Left renal pelvis (tissue), 4 donors: Measurements from ENCODE around the gene TOMM5. TPM values are rescaled to one million over a fixed set of nuclear protein-coding genes. Genes with fewer than 3 reads are reported as not detected.
"Not testable (repeated sequence)": the region's sequence is repeated elsewhere in the genome, so short reads cannot be mapped to it uniquely, and the experiment has no call there.

Experiments
- DNase-seq, 4 donors: peaks; one replicate each; pipeline ENCODE4 v3.0.0-alpha.2; 2013; ENCODE audit warnings: low read depth in 4 of 4, low spot score in 3 of 4
- polyA plus RNA-seq, 4 donors: library from polyadenylated mRNA; unstranded; fragments of 120-200 nt; gene quantifications; one replicate each; pipeline ENCODE4 v1.2.1, GENCODE V29; 2013; ENCODE audit not compliant: insufficient read length in 4 of 4

The TOMM5 gene
- polyA plus RNA-seq, 4 donors, result 100 to 137 (median 119) TPM

- DNase-seq, result no peak
Measured at GRCh38 chr9:37617161-37617560, 24.8 kb upstream of the TOMM5 start.

GRCh38 chr9:37611961-37612360 lies 19.6 kb upstream of the TOMM5 start:
- DNase-seq, result no peak

DNA sequence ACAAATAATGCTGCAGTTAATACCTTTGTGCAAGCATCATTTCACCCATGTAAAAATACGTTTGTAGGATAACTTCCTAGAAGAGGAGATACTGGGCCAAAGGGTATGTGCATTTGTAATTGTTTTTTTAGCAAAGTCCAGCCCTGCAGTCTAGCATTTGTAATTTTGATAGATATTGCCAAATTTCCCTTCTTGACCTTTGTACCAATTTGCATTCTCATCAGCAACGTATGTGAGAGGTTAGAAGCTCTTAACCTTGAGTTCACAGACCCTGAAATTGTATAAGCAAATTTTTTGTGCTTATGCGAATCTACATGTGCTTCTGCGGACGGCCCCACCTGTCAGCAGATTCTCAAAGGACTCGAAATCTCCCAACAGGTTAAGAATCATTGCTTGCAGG lies 18.6 kb upstream of the TOMM5 start:
- no peak for DNase-seq

DNA sequence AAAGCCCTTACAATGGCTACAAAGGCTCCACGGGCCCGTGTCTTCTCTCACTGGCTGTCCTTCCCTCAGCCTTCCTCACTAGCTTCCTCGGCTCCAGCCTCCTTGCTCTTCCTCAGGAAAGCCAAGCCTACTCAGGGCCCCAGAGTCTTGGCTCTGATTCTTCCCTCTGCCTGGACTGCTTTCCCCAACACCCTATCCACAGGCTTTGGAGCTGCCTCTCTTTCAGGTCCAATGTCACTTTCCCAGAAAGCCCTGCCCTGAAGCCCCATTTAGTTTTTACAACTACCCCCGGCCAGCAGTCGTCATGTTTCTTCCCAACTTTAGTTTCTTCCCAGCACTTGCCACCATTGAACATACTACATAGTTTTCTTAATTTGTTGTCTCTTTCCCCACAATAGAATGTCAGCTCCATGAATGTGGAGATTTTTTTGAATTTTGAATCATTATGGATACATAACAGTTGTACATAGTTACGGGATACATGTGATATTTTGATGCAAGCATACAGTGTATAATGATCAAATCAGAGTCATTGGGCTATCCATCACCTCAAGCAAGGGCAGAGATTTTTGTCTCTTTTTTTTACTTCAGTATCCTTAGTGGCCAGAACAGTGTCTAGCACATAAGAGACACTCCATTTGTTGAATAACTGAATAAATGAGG lies 17.5 kb upstream of the TOMM5 start:
- DNase-seq, result no peak

DNA sequence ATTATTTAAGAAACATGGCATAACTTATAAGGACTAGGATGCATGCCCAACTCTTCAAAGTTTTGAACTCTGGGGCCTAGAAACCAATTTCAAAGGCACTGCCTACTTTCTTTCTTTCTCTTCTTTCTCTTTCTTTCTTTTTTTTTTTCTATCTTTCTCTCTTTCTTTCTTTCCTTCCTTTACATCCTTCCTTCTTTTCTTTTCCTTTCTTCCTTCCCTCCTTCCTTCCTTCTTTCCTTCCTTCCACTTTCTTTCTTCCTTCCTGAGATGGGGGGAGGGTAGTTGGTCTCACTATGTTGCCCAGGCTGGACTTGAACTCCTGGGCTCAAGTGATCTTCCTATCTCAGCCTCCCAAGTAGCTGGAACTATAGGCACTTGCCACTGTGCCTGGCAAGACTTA lies 15.9 kb upstream of the TOMM5 start:
- DNase-seq, result no peak

- no peak for DNase-seq
Measured at GRCh38 chr9:37604296-37604695, 11.9 kb upstream of the TOMM5 start.

- no peak for DNase-seq
Measured at GRCh38 chr9:37602817-37603216, 10.4 kb upstream of the TOMM5 start.

GRCh38 chr9:37602061-37602460 lies 9.7 kb upstream of the TOMM5 start:
- DNase-seq, result not testable (repeated sequence)

- no peak for DNase-seq
Measured at GRCh38 chr9:37596504-37596903, 4.1 kb upstream of the TOMM5 start.

- DNase-seq, result no peak
Measured at GRCh38 chr9:37593883-37594448, 1.6 kb upstream of the TOMM5 start.

DNA sequence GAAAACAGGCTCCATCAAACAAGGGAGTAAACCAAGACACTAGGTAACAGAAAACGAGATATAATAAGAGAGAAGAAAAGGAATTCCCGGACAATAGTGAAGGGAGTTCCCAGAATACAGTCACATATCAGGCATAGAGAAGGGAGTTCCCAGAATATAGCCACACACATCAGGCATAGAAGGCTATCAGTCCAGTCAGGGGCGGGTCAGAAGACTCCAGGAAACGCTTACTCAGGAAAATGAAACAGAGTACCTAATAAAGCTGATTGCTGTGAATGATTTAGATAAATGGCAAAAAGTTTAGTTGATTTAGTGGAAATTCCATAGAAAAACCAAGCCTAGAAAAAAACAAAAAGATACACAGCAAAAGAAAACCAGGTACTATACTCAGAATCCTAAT lies 4.9 kb downstream of the TOMM5 start:
- DNase-seq, result no peak

DNA sequence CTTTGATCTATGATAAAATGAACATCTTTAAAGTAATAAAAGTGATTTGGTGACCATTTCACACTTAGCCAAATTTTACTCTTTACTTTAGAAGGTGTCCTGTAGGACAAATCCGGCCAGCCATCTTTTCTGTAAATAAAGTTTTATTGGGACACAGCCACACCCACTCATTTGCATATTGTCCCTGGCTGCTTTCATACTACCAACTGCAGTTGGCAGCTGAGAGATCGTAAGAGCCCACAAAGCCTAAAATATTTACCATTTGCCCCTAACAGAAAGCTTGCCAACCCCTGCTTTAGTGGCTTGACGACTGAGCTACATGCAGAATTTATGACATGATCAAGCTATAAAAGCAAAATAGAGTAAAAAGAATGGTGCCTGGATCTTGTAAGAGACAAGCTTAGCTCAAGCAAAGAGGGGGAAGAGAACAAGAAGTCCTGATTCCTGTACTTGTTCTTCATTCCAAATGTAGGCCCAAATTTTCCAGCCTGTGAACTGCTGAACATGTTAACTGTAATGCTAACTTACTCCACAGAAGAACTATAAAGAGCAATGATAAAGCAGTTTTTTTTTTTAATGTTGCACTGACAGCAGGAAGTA lies 8.8 kb downstream of the TOMM5 start:
- DNase-seq, result no peak

DNA sequence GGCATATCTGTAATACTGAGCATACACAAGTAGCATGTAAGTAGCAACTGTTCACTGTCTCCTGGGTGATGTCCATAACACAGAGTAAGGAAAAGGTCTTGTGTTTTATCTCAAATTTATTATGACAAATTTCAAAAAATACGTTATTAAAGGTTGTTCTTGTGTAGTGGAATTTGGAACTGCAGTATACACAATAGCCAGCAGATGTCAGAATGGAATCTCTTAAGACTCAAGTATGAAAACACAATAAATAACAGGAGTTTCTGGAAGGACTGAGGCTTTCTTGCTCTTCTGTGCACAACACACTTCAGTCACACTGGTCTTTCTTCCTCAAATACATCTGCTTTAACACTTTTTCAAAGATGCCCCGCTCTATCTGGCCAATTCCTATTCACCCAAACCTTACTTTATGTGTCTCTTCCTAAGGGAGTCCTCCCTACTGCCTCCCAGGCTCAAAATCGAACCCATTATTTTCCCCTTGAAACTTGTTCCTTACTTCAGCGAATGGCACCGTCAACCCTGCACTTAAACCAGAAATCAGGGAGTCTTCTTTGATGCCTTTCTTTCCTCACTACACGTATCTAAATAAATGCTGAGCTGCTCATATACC lies 9.7 kb downstream of the TOMM5 start:
- DNase-seq, result no peak

DNA sequence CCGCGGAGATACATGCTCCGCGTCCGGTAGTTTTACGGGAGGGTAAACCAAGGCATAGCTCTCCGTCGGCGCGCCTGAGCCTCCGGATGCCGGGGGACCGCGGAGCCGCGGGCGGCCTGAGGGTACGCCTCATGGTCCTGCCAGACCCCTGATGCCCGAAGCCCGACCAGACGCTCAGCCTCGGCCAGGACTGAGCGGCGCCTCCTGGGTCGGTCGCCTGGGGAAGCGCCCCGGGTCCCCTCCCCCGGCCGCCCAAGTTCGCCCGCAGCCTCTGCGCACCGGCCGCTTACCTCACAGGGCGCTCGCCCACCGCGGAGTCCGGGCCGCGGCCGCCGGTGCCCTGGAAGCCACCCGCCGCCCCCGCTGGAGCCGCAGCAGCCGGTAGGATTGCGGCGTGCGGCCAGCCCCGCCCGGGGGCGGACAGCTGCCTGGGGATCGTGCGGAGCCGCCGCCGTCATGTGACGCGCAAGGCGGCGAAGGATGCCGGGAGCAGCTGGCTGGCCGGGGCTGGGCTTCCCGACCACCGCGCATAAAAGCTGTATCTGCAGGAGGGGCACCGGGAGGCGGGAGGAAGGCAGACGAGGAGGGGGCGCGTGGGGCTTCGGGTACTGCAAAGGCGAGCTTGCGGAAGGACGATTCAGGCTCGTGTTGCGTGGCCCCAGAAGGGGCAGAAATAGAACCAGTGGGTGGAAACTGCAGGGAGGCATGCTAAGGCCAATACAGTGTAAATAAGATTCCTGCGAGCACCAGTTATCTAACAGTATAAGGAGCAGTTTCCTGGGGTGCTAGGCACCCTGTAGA lies 16.3 kb downstream of the TOMM5 start, which contains the start of gene FBXO10:
Gene FBXO10 (minus strand): TSS at position 460 of the 801 bp plus-strand sequence. CDS start 34,612 bp downstream, outside the sequence.
- DNase-seq, result peak; percentile 57 to 69 (median 62)

- no peak for DNase-seq
Measured at GRCh38 chr9:37575511-37575914, 16.9 kb downstream of the TOMM5 start.

DNA sequence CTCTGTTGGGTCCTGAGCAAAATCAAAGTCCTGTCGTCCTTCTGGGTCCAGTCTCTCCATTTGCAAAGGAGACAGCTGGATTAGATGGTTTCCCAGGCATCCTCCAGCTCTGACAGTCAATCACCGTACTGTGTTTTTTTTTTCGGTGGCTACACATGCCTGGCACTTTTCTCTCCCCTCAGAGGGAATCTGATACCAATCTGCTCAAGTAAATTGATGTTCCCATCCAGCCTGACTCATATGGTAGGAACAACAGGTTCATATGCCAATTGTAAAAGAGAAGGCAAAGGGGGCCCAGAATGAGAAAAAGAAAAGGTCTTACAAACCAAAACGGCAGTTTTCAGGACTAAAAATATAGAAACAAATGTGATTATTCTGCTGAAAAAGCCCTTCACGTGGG lies 17.4 kb downstream of the TOMM5 start:
- no peak for DNase-seq

GRCh38 chr9:37574241-37574721 lies 18.1 kb downstream of the TOMM5 start:
- DNase-seq, result no peak

DNA sequence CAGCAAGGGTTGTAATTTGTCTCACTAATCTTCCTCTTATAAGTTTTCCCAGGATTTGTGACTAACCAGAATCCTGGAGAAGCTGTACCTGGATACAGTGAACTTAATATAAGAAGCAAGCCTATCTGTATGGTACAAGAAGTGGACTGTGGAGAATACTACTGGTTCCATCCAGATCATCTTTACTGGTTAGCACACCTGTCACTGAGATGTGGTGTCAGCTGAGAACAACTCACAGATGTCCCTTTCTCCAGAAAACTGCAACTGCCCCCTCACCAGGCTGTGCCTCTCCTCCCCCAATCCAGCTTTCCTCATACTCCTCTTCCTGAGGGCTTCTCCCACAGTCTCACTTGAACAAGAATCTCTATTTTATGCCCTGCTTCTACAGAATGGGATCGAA lies 21.1 kb downstream of the TOMM5 start:
- no peak for DNase-seq

DNA sequence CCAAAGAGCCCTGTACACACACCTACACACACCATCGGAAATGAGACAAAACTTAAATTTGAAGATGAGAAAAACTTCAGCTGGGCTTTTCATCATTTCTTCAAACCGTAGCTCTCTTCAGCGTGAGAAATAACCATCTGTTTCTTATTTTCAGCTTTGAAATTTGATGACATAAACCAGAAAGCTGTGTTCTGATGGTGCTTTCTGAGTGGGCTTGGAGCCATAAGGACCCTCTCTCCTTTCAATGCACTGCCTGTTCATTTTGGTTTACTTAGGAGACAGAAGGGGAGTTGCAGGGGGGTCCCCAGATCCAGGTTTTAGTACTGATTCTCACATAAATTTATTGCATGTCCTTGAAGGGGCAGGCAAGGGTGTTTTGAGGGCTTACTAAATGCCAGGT lies 25.7 kb downstream of the TOMM5 start:
- no peak for DNase-seq

- no peak for DNase-seq
Measured at GRCh38 chr9:37565661-37566618, 26.5 kb downstream of the TOMM5 start.
